BLaER1 (cell line): Measurements from ENCODE around the gene LRFN3.
"Not testable (repeated sequence)": the region's sequence is repeated elsewhere in the genome, so short reads cannot be mapped to it uniquely, and the experiment has no call there.

Experiments
- H3K27ac ChIP-seq: shearing (Covaris generic); formaldehyde crosslinking; 2 replicates; pipeline ENCODE4 v1.8.1; 2022
- H3K27me3 ChIP-seq: shearing (Covaris generic); formaldehyde crosslinking; 2 replicates; pipeline ENCODE4 v1.8.1; 2022
- H3K36me3 ChIP-seq: shearing (Covaris generic); formaldehyde crosslinking; 2 replicates; pipeline ENCODE4 v1.8.1; 2022
- H3K4me1 ChIP-seq: shearing (Covaris generic); formaldehyde crosslinking; 2 replicates; pipeline ENCODE4 v1.8.1; 2022
- H3K4me2 ChIP-seq: shearing (Covaris generic); formaldehyde crosslinking; 2 replicates; pipeline ENCODE4 v1.8.1; 2022
- H3K4me3 ChIP-seq: shearing (Covaris generic); formaldehyde crosslinking; 2 replicates; pipeline ENCODE4 v1.8.1; 2022
- H3K9ac ChIP-seq: shearing (Covaris generic); formaldehyde crosslinking; 2 replicates; pipeline ENCODE4 v1.8.1; 2022
- H3K9me3 ChIP-seq: shearing (Covaris generic); formaldehyde crosslinking; 2 replicates; pipeline ENCODE4 v1.8.1; 2022
- H4K20me1 ChIP-seq: shearing (Covaris generic); formaldehyde crosslinking; 2 replicates; pipeline ENCODE4 v1.8.1; 2022
- Cebpa-rat ChIP-seq: shearing (Covaris generic); IDR thresholded peaks from 2 replicates; pipeline ENCODE4 v1.8.1; 2022

LRFN3 gene

DNA sequence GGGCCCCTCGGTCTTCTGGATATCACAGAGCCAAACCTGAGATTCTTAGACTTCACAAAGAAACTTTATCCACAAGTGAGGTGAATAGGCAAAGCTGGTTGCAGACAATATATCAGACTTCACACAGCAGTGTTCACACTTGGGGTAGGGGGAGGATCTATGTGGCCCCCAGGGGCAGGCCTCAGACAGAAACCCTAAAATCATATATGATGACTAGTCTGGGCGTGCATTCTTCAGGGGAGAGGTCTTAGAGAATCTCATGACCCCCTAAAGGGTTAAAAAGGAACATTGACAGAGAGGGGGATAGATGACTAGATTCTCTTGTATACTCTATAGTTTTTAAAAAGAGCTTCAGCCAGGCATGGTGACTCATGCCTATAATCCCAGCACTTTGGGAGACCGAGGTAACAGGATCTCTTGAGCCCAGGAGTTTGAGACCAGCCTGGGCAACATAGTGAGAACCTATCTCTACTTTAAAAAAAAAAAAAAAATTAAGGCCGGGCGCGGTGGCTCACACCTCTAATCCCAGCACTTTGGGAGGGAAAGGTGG, 30.9 kb upstream of the LRFN3 start:
- H3K4me1 ChIP-seq = peaks cover 92% of the 10 kb centered on the region
- no peaks in the 10 kb centered on the region for H3K9me3 ChIP-seq
- H3K27ac ChIP-seq = peak overlapping the region; percentile 8; the same call in 1 of the 2 replicates
- no peaks in the 10 kb centered on the region for H4K20me1 ChIP-seq
- no peak overlapping the region for H3K9ac ChIP-seq
- no peaks in the 10 kb centered on the region for H3K27me3 ChIP-seq
- no peak overlapping the region for H3K4me3 ChIP-seq
- H3K36me3 ChIP-seq = no peaks in the 10 kb centered on the region
- TF ChIP-seq Cebpa-rat = no peak
- peak overlapping the region; percentile 96; the same call in 1 of the 2 replicates for H3K4me2 ChIP-seq

DNA sequence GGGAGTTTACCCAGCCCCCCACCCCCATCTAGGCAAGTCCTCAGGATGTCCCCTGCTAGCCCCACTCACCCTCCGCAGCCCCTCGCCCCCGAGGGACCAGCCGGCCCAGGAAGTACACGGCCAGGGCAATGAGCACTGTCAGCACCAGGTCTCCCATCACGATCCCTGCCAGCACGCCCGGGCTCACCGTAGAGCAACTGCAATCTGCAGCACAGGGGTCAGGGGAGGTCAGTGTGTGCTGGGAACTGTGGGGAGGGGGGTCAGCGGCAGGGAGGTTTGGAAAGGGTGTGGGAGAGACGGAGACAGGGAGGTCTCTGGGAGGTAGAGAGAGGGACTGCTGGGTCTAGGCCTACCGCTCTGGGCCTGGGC, 28.8 kb upstream of the LRFN3 start:
- TF ChIP-seq Cebpa-rat = no peak
- Histone ChIP-seq H3K4me1 (peaks cover 92% of the 10 kb centered on the region), H3K4me3 (no peak overlapping the region), H3K9me3 (no peaks in the 10 kb centered on the region), H3K27me3 (no peaks in the 10 kb centered on the region), H4K20me1 (no peaks in the 10 kb centered on the region), H3K36me3 (no peaks in the 10 kb centered on the region), H3K4me2 (peak overlapping the region; percentile 98), H3K9ac (no peak overlapping the region), H3K27ac (peak overlapping the region; percentile 98)

DNA sequence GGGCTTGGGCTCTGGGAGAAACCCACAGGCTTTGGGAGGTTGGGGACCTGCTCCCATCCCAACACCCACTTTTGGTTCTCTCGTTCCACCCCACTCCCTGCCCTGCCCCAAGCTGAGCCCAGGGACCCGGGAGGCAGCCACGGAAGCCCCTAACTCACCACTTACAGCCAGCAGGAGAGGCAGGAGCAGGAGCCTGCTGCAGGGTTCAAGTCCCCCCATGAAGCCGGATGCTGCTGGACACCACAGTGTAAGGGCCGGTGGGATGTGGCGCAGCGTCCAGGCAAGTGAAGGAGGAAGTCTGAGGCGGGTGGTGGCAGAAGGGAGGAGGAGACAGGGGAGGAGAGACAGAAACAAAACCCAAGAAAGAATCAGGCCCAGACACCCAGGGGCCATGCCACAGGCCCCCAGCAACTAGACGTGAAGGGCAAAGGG, 28.1 kb upstream of the LRFN3 start, which contains the start of gene TYROBP:
TYROBP (minus strand) TSS at position 286 of the 432 bp plus-strand sequence; CDS start at position 219, 67 bp downstream.
- Histone ChIP-seq H3K27me3 (no peaks in the 10 kb centered on the region), H3K4me2 (peak within 1 kb of the TSS; percentile 98), H3K4me1 (peaks cover 85% of the 10 kb centered on the region), H4K20me1 (no peaks in the 10 kb centered on the region), H3K9me3 (no peaks in the 10 kb centered on the region), H3K9ac (peak within 1 kb of the TSS; percentile 58; the same call in 1 of the 2 replicates), H3K4me3 (0 out of 2 replicates have a peak within 1 kb of the TSS, but pooled peaks have one; percentile 3), H3K36me3 (no peaks in the 10 kb centered on the region), H3K27ac (peak within 1 kb of the TSS; percentile 98)
- TF ChIP-seq Cebpa-rat = no peak

DNA sequence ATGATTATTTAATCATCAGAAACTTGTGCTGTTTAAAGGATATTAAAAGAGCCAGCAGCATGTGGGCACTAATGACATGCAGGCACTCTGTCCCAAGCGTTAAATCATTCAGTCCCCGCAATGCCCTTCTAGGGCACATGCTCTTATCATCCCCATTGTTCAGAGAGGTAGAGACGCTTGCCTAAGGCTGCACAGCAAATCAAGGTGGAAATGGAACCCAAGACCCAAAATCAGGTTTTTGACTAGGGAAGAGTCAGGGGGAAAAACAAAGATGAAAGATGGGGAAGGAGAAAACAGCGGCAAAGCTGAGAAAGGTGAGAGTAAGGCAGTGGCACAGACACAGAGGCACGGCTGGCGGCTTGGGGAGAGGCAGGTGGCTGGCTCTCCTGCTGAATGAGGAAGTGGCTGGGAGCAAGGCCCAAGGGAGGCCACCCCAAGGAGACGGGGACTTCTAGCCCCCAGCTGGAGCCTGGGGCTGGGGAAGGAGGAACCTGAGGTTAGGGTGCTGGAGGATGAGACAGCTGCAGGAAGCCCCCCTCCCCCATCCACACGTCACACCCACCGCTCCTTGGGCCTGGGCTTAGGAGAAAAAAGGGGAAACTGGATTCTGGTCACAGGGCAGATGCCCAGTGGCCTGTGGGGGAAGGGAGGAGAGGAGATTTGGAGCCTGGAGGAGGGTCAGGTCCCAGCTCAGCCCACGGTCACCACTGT, 27.0 kb upstream of the LRFN3 start:
- peak overlapping the region; percentile 85 for H3K9ac ChIP-seq
- no peak for TF ChIP-seq Cebpa-rat
- H3K9me3 ChIP-seq = no peaks in the 10 kb centered on the region
- peak overlapping the region; percentile 98 for H3K27ac ChIP-seq
- H3K4me1 ChIP-seq = peaks cover 74% of the 10 kb centered on the region
- H3K4me2 ChIP-seq = peak overlapping the region; percentile 98
- no peaks in the 10 kb centered on the region for H3K36me3 ChIP-seq
- peak overlapping the region; percentile 50 for H3K4me3 ChIP-seq
- no peaks in the 10 kb centered on the region for H3K27me3 ChIP-seq
- no peaks in the 10 kb centered on the region for H4K20me1 ChIP-seq

DNA sequence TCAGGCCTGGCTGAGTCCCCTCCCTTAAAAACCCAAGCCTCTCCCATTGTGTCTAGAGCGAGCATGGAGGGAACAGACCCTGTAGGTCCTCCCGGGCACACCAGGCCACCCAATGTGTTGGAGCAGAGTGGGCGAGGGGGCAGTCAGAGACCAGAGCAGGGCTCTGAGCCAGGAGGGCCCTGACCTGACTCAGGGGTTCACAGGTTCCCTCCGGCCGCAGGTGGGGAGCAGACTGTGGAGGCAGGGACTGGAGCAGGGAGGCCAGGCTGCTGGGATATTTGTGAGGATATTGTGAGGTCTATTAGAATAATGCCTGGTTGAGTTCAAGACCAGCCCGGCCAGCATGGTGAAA, 26.5 kb upstream of the LRFN3 start:
- peak overlapping the region; percentile 50 for H3K4me3 ChIP-seq
- H3K4me2 ChIP-seq = peak overlapping the region; percentile 98
- H4K20me1 ChIP-seq = no peaks in the 10 kb centered on the region
- no peaks in the 10 kb centered on the region for H3K36me3 ChIP-seq
- peak overlapping the region; percentile 98 for H3K27ac ChIP-seq
- peak overlapping the region; percentile 85 for H3K9ac ChIP-seq
- no peaks in the 10 kb centered on the region for H3K9me3 ChIP-seq
- no peak for TF ChIP-seq Cebpa-rat
- H3K4me1 ChIP-seq = peaks cover 69% of the 10 kb centered on the region
- H3K27me3 ChIP-seq = no peaks in the 10 kb centered on the region

DNA sequence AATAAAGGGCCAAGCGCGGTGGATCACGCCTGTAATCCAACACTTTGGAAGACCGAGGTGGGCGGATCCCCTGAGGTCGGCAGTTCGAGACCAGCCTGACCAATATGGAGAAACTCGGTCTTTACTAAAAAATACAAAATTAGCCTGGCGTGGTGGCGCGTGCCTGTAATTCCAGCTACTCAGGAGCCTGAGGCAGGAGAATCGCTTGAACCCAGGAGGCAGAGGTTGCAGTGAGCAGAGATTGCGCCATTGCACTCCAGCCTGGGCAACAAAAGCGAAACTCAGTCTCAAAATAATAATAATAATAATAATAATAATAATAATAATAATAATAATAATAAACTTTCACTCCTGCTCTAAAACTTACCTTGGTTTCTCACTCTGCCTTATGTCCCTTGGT, 25.8 kb upstream of the LRFN3 start:
- not testable (repeated sequence) for H3K4me3 ChIP-seq, H3K27me3 ChIP-seq, H3K36me3 ChIP-seq, H4K20me1 ChIP-seq, H3K9me3 ChIP-seq
- peak overlapping the region; percentile 85; the same call in 1 of the 2 replicates for H3K9ac ChIP-seq
- peak overlapping the region; percentile 98 for H3K27ac ChIP-seq
- peak overlapping the region; percentile 98 for H3K4me2 ChIP-seq
- peaks cover 62% of the 10 kb centered on the region for H3K4me1 ChIP-seq

DNA sequence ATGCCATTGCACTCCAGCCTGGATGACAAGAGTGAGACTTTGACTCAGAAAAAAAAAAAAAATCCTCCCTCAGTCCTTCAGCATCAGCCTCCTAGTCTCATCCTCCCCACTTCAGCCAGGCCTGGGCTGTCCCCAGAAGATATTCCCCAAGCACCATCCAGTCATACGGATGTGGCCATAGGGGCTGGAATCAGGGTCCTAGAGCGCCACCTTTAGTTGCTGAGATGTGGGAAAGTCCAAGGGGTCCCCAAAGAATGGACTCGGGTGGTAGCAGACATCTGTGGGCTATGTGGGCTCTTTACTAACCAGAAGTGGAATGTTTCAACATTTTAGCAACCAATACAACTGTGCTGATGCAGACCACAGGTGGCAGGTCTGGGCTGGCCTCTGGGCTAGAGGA, 25.0 kb upstream of the LRFN3 start:
- H3K4me1 ChIP-seq = peaks cover 57% of the 10 kb centered on the region
- no peaks in the 10 kb centered on the region for H3K36me3 ChIP-seq
- 0 out of 2 replicates have a peak overlapping the region, but pooled peaks have one; percentile 17 for H3K4me2 ChIP-seq
- no peak overlapping the region for H3K27ac ChIP-seq
- no peak overlapping the region for H3K9ac ChIP-seq
- no peaks in the 10 kb centered on the region for H4K20me1 ChIP-seq
- no peak overlapping the region for H3K4me3 ChIP-seq
- H3K27me3 ChIP-seq = no peaks in the 10 kb centered on the region
- TF ChIP-seq Cebpa-rat = no peak
- H3K9me3 ChIP-seq = no peaks in the 10 kb centered on the region

DNA sequence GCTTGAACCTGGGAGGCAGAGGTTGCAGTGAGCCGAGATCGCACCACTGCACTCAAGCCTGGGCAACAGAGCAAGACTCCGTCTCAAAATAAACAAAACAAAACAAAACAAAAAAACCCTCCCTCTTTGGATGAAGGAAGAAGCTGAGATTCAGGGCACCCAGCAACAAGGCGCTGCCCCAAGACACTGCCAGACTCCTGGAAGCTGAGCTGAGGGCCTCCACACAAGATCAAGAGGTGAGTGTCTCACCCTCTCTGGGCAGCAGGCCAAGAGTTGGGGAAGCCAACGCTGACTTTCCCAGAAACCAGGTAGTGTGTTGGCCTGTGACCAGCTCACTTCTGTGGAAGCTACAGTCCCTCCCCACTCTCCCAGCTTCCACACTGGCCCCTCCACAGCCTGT, 24.4 kb upstream of the LRFN3 start:
- 0 out of 2 replicates have a peak overlapping the region, but pooled peaks have one; percentile 9 for H3K27ac ChIP-seq
- H4K20me1 ChIP-seq = no peaks in the 10 kb centered on the region
- peaks cover 54% of the 10 kb centered on the region for H3K4me1 ChIP-seq
- H3K9ac ChIP-seq = no peak overlapping the region
- no peaks in the 10 kb centered on the region for H3K9me3 ChIP-seq
- peak overlapping the region; percentile 17; the same call in 1 of the 2 replicates for H3K4me2 ChIP-seq
- TF ChIP-seq Cebpa-rat = no peak
- no peaks in the 10 kb centered on the region for H3K36me3 ChIP-seq
- H3K27me3 ChIP-seq = no peaks in the 10 kb centered on the region
- H3K4me3 ChIP-seq = no peak overlapping the region

DNA sequence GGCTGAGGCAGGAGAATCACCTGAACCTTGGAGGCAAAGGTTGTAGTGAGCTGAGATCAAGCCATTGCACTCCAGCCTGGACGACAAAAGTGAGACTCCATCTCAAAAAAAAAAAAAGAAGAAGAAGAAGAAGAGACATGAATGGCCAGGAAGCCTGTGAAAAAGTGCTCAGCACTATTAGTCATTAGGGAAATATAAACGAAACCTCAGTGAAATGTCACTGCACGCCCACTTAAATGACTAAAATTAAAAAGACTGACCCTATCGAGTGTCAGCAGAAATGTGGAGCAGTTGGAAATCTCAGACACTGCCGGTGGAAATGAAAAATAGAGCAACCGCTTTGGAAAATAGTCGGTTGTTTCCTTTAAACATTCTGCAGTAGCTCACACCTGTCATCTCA, 22.6 kb upstream of the LRFN3 start:
- H3K9me3 ChIP-seq = no peaks in the 10 kb centered on the region
- no peaks in the 10 kb centered on the region for H3K36me3 ChIP-seq
- no peak overlapping the region for H3K4me3 ChIP-seq
- TF ChIP-seq Cebpa-rat = no peak
- H3K4me2 ChIP-seq = no peak overlapping the region
- no peak overlapping the region for H3K27ac ChIP-seq
- H3K9ac ChIP-seq = no peak overlapping the region
- H3K27me3 ChIP-seq = no peaks in the 10 kb centered on the region
- no peaks in the 10 kb centered on the region for H4K20me1 ChIP-seq
- peaks cover 36% of the 10 kb centered on the region for H3K4me1 ChIP-seq

DNA sequence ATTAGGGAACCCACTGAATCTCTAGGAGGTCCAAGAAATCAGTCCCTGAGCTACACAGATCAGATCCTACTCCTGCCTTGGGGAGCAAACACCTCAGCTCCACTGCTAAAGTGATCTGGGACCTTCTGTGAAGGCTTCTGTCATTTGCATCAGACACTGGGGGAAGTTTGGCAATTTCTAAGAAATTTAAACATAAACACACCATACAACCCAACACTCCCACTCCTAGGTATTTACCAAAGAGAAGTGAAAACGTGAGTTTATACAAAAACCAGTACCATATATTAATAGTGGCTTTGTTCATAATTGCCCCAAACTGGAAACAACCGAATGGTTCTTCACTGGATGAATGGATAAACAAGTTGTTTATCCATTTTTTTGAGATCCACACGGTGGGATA, 20.7 kb upstream of the LRFN3 start:
- no peak overlapping the region for H3K4me2 ChIP-seq
- TF ChIP-seq Cebpa-rat = no peak

More for the DNA sequence above, 20.7 kb upstream of the LRFN3 start:
- no peaks in the 10 kb centered on the region for H3K9me3 ChIP-seq
- no peaks in the 10 kb centered on the region for H3K36me3 ChIP-seq
- H3K9ac ChIP-seq = no peak overlapping the region
- no peak overlapping the region for H3K4me3 ChIP-seq
- no peaks in the 10 kb centered on the region for H4K20me1 ChIP-seq
- peaks cover 17% of the 10 kb centered on the region for H3K4me1 ChIP-seq
- no peak overlapping the region for H3K27ac ChIP-seq
- no peaks in the 10 kb centered on the region for H3K27me3 ChIP-seq
